HG03354 (cell line): ENCODE measurements around the gene SCYGR4.

ENCODE experiments used
- ATAC-seq: cut with Tn5 transposase; IDR thresholded peaks from one replicate; pipeline ENCODE4 v1.9.1; 2021; ENCODE audit warnings: mild to moderate bottlenecking; ENCODE audit not compliant: unreplicated experiment, poor library complexity, severe bottlenecking

SCYGR4 gene

DNA sequence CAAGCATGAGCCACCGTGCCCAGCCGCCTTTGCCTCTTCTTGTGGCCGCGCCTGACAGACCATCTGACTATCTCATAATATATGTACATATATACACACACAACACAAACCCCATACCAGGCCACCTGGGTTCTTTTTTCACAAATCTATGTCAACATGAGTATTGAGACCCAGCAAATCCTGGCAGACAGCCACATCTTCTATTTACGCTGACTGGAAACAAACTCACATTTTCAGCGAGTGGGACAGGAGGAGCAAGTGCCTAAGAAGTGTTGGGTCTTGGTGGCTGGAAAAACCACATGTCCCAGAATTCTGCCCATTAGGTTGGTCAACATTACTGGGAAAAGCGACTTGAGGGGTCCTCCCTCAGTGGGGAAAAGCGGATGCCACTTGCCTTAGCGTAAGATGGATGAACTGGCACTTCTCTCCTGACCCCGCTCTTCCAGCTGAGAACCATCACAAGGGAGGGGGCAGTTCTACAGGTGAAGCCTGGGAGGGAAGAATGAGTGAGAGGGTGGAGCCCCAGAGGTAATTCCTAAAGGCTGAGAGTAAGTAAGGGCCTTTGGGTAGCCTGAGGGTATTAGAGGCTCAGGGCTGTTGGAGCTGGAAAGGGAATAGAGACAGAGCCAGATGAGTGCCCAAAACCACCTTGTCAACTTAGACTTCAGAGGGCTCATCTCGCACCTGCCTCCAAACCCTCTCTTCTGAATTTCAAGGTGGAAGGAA, 4.6 kb upstream of the SCYGR4 start:
- ATAC-seq = no peak

- no peak for ATAC-seq
Observed at GRCh38 chr2:227613272-227613660, 4.0 kb upstream of the SCYGR4 start.

DNA sequence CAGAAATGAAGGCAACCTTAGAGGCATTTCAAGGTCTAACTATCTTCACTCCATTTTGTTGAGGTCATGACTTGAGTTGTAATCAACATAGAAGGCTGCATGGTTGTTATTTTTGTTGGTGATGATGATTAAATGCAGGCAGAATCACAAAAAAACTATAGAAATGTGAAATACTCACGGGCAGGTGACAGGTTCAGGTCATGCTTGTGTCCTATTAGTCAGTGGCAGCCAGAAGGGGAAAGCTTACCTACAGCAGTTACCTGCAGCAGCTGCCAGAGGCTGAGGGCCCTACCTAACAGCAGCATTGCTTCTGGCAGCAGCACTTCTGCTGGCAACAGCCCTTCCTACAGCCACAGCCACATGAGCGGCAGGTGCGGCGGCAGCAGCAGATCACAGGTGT, 3.1 kb upstream of the SCYGR4 start:
- no peak for ATAC-seq

- ATAC-seq = no peak
Observed at GRCh38 chr2:227614740-227615139, 2.6 kb upstream of the SCYGR4 start, which contains the start of gene SCYGR3. Gene SCYGR3 (minus strand): TSS chr2:227614840. CDS start chr2:227614840, 0 bp downstream.

DNA sequence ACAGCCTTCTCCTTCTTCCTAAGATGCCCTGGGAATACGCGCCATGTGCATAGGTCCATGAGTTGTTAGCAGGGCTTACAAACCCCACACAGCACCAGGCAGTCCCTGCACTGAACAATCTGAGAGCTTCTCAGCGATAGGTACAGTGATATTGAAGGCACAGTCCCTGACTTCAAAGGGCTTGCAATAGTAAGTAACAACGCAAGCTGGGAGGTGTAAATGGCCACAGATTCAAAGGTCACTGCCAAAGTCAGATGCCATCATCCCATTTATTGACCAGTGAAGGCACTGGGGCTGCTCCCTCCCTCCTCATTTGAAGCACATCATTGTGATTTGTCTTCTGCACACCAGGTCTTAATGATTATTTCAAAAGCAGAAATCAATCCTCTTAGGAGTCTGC, 2.1 kb upstream of the SCYGR4 start:
- ATAC-seq = no peak

- ATAC-seq = no peak
Observed at GRCh38 chr2:227615906-227616305, 1.4 kb upstream of the SCYGR4 start.

GRCh38 chr2:227616631-227617030, 667 bp upstream of the SCYGR4 start:
- no peak for ATAC-seq

DNA sequence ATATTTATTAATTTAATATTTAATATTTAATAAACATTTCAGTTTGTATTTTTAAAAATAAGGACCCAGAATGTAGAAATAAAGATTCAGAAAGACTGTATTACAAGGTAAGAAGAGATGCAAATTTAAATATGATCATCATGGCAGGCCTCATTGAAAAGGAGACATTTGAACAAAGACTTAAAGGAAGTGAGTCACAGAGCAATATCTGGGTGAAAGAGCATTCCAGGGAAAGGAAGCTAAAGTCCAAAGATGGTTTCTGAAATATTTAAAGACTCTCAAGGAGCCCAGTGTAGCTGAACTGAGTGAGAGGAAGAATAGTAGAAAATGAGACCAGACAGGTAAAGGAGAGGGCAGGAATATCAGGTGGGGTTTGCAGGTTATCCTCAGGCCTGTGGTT, 5.9 kb downstream of the SCYGR4 start:
- ATAC-seq = no peak

DNA sequence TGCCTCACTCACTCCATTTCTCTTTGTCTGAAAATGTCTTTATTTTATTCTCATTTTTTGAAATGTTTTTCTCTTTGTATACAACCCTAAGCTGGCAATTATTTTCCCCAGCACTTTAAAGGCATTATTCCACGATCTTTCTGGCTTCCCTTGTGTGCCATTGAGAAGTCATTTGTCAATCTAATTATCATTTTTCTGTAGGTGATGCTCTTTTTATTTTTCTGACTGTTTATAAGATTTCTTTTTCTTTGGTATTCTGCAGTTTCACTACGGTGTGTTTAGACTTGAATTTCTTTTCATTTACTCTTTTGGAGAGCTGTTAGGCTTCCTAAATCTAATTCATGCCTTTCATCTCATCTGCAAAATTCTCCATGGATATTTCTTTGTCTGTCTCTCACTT, 8.1 kb downstream of the SCYGR4 start:
- ATAC-seq = no peak

DNA sequence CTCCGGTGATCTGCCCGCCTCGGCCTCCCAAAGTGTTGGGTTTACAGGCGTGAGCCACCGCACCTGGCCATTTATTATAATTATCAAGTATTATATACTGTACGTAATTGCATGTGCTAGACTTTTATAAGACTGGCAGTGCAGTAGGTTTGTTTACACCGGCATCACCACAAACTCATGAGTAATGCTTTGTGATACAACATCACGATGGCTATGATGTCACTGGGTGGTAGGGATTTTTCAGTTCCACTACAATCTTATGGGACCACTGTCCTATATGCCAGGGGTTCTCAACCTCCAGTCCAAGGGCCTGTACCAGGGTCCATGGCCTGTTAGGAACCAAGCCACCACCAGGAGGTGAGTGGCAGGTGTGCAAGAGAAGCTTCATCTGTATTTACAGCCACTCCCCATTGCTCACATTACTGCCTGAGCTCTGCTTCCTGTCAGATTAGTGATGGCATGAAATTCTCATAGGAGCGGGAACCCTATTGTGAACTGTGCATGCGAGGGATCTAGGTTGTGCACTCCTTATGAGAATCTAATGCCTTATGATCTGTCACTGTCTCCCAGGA, 9.4 kb downstream of the SCYGR4 start:
- ATAC-seq = no peak

- peak; percentile 90 for ATAC-seq
Observed at GRCh38 chr2:227627769-227628168, 10.5 kb downstream of the SCYGR4 start.

DNA sequence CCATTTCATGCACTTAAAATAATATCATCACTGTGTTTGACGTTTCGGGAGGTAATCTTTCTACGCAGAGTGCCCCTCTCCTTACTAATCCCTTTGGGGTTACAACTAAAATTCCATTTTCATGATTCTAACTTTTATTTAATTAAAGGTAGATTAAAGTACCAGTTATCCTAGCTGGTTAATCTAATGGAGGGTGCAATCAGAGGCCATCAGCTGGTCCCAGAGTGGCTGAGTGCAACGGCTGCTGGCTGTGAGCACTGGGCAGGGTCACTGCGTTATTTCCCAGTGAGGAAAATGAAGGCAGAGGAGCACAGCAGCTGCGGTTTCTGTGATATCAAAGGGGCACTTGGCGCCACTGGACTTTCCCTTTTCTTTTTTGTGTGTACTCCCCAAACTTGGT, 12.1 kb downstream of the SCYGR4 start:
- ATAC-seq = no peak

- ATAC-seq = no peak
Observed at GRCh38 chr2:227630322-227630721, 13.0 kb downstream of the SCYGR4 start.

DNA sequence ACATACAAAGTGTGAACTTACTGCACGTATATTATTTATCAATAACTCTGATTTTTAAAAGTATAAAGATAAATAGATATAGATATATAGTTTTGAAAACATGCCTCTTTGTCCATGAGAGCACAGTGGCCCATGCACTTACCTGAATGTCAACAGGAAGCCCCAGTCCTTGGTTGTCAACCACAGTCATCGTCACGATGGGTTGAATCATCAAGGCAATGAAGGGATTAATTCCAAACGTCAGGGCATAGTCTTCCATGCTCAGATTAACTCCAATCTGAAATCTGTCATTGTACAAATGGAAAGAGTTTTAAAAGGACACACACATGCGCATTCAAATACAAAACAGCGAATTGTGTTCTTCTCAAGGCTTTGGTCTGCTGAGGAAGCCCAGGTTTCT, 15.5 kb downstream of the SCYGR4 start:
- ATAC-seq = no peak

DNA sequence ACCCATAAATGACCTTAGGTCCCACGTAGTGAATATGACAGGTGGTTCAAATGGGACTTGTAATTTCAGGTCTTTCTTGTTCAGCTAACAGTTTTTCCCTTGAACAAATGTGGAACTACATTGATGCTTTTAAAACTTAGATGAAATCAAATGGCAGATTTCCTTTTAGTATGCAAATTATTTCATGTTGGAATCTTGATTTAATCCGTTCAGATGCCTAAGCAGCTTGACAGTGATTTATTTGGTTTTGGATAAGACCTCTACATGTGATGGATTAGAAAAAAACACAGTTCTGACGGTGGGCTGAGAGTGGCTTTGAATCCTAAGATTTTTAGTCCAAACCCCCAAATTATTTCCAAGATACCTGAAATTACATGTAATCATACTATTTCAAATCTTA, 16.9 kb downstream of the SCYGR4 start:
- ATAC-seq = no peak

DNA sequence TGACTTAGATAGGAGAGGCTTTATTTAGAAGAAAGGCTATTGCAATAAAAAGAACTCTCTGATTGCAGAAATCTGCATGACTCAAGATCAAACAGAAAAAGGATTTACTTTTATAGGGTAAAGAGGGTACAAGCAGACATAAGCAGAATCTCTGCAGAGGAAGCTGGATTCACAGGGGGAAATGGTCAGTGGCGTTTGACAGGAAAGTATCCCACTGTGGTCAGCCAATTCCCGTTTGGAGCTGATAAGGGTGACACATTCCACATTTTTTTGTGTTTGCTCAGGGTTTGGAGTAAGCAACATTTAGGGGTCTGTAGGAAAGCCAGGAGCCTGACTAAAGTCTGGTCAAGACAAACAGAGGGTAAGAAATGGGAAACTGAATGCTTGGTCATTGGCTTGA, 25.4 kb downstream of the SCYGR4 start:
- ATAC-seq = no peak

DNA sequence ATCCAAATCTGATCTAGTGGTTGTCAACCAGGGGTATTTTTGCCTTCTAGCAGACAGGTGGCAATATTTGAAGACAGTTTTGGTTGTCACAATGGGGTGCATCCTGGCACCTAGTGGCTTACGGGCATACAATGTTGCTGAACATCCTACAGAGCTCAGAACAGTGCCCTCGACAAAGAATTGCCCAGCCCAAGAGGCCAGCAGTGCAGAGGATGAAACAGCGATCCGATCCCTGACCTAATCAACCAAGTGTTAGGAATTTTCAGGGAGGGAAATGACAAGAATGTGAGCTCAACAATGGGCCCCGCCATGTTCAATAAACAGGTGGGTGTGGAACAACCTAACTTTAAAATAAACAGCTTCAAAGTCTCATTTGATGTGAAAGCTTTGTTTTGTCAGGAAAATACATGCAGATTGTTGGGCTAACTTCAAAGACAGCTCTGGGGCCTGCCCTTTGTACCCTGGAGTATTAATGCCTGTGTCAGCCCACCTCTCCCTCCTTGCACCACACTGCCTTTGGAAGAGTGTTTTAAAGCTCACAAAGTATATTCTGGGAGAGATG, 26.8 kb downstream of the SCYGR4 start:
- ATAC-seq = no peak

DNA sequence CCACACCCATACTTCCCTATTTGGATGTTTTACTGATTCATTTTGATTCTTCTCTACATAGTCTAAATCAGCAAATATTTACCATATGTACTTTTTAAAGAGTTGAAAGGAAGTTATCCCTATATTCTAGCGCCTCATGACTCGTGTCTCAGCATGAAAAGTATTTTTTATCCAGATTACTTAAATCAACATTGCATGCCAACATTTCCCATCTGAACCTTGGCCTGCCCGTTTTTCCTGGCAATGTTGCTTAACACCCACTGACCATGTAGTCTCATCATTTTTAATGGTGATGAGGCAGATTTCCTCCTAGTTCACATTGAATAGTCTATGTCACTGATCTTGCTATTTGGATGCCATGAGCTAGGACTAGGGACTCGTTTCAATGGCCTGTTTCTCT, 36.1 kb downstream of the SCYGR4 start:
- ATAC-seq = no peak

- ATAC-seq = no peak
Observed at GRCh38 chr2:227654426-227654825, 37.1 kb downstream of the SCYGR4 start.

GRCh38 chr2:227655454-227655853, 38.2 kb downstream of the SCYGR4 start:
- ATAC-seq = no peak

- ATAC-seq = no peak
Observed at GRCh38 chr2:227657199-227657845, 40.0 kb downstream of the SCYGR4 start.
